HG02678 (cell line): ENCODE data around the gene TMEM81.
A peak's percentile ranks its signal among the peaks of the same experiment; 100 is the strongest.

Experiments used
- ATAC-seq: cut with Tn5 transposase; IDR thresholded peaks from one replicate; pipeline ENCODE4 v1.9.1; 2021; ENCODE audit warnings: mild to moderate bottlenecking, moderate library complexity; ENCODE audit not compliant: unreplicated experiment

Gene TMEM81, protein sequence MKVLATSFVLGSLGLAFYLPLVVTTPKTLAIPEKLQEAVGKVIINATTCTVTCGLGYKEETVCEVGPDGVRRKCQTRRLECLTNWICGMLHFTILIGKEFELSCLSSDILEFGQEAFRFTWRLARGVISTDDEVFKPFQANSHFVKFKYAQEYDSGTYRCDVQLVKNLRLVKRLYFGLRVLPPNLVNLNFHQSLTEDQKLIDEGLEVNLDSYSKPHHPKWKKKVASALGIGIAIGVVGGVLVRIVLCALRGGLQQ

DNA sequence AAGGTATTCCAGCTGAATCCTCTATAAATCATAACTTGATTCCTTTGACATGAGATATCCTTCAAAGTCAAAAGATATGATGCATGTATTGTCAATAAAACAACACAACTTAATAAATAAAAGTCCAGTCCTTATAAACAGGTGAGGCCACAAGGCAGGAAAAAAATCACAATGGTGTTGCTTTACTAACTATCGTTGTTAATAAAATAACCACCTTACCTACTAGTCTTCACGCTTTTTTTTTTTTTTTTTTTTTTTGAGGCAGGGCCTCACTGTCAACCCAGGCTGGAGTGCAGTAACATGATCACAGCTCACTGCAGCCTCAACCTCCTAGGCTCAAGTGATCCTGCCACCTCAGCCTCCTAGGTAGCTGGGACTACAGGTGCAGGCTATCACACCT lies at the start of gene TMEM81:
TMEM81 (minus strand) TSS at position 101 of the 400 bp plus-strand sequence. CDS start 140 bp downstream, outside the sequence.
- ATAC-seq: no peak

DNA sequence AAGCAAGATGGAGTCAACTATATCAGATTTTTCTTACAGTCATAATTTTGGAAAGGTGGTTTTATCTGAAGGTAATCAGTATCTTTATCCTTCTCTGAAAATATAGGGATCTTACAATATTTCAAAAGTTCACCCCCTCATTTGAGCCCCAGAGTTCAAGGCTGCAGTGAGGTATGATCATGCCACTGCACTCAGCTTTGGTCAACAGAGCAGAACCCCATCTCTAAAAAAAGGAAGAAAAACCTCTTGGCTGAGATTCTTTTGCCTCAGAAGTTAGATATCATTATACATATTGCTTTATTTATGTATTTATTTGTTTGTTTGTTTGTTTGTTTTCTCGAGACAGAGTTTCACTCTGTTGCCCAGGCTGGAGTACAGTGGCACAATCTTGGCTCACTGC lies 49.0 kb upstream of the TMEM81 start:
- no peak for ATAC-seq

DNA sequence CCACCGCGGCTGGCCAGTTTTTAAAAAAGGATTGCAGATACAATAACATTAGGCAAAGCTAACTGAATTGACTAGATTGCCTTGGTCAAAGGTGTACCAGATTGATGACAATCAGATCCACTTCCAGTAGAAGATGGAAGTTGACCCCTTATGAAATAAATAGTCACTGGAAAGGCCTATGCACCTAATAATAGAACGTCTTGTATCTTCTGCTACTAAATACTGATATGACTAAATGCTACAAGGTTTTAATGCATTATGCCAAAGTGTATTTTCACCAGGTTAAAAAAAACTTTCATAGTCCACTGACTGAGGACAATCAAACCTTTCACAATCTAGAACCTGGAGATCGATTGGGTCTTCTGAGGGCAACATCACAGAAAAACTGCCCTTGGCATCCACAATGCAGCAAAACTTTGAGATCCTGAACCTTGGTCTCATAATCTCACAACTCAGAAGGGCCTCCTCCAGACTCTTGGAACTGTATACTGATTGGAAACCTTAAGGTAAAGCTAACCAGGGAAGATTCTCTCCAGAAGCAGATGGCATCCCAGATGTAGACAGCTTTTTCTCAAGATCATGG lies 45.3 kb upstream of the TMEM81 start:
- no peak for ATAC-seq

DNA sequence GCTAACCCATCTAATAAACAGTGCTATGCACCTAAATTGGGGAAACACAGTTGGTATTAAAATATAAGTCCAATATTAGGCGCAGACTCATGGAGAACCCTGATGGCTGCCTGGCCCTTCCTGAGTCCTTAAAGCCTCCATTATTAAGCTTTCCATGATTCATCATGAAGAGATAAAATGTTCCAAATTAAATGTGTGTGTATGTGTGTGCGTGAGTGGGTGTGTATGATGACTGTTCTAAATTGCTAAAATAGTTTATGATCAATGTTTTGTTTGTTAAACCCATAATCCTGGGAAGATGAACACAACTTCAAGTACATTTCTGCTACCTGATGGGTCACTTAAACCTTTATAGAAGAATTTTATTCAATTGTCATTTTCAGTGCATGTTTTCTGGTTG lies 43.8 kb upstream of the TMEM81 start:
- no peak for ATAC-seq

DNA sequence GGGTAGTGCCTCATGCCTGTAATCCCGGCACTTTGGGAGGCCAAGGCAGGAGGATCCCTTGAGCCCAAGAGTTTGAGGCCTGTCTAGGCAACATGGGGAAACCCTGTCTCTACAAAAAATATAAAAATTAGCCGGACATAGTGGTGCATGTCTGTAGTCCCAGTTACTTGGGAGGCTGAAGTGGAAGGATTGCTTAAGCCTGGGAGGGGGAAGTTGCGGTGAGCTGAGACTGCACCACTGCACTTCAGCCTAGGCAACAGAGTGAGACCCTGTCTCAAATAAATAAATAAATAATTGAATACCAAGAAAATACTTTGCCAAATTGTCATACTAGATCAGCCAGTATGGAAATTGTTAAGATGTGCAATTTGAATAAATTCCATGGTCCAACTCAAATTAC lies 43.4 kb upstream of the TMEM81 start:
- ATAC-seq: no peak

DNA sequence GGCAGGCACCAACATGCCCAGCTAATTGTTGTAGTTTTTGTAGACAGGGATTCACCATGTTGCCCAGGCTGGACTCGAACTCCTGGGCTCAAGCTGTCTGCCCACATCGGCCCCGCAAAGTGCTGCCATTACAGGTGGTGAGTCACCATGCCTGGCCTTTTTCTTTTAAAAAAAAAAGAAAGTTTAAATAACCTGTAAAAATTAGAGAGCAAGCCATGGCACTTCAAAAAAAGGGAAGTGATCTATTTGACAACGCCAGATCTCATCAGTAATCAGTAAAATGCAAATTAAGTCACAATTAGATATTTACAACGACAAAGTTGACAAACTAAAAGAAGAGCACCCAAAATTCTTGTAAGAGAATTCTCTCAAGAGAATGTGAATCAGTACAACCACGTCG lies 40.5 kb upstream of the TMEM81 start:
- no peak for ATAC-seq

DNA sequence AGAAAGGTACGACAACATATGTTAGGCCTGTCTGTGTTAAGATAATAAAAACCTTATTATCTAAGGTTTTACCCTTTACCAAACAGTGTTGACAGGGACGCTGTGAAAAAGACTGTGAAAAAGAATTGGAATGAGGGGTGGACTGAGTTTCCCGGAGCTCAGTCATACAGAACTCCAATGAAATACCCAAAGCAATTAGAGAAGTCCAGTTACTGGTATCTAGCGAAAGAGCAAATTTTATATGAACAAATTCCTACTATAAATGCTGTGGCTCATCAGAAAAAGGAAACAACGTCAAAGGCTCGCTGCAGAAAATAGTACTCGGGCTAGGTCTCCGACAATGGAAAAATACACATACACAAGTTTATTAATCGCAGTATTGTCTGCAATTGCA lies 38.2 kb upstream of the TMEM81 start:
- peak; percentile 5 for ATAC-seq

DNA sequence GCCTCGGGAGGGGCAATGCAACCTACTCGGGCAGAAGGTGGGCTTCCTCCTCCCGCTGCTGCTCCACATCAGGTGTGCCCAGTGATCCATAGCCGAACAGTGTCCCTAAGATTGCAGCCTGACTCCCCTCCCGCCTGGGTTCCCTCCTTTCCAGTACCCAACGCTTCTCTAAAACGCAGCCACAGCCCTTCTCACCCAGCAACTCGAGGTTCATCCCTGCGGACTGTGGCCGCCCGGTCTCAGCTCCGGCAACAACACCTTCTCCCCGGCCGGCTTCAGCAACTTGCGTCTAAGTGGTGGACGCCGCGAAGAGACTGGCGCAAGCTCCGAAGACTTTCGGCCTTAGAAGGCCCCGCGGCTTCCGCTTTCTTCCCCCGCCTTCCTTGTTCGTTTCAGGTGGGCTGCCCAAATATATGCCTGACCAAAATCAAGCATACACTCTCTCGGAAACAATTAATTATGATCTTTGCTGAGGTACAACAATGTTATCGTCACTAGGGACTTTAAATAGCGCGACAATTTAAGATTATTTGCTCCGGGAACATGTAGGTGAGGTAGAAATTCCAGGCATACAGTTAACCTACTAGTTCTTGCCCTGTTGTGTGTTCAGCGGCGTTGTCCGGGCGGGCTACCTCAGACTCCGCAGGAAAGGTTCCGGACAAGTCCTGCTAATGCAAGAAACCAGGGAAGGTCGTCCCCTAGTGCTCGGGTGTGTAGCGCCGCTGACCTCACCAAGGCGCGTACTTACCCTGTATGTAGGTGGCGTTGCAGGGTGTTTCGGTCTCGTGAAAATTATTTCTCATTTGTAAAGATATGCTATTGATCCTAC lies 37.6 kb upstream of the TMEM81 start, which contains the start of gene RBBP5:
RBBP5 (minus strand) TSS at position 319 of the 829 bp plus-strand sequence; CDS start at position 214, 105 bp downstream.
- peak; percentile 94 for ATAC-seq

DNA sequence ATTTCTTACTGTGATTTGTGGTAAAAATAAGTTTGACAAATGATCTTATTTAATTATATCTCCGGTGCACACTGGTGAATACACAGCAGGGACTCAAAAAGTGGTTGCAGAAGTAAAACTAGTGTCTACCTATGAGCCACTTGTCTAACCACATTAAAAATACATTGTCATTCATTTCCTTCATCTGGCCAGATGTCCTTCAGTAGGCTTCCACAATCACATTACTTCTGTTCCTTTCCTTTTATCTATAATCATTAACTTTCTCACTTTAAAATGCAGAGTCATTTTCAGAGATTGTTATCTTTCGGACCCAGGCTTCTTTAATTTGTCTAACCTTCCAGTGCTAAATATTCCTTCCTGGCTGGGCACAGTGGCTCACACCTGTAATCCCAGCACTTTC lies 34.5 kb upstream of the TMEM81 start:
- ATAC-seq: no peak

DNA sequence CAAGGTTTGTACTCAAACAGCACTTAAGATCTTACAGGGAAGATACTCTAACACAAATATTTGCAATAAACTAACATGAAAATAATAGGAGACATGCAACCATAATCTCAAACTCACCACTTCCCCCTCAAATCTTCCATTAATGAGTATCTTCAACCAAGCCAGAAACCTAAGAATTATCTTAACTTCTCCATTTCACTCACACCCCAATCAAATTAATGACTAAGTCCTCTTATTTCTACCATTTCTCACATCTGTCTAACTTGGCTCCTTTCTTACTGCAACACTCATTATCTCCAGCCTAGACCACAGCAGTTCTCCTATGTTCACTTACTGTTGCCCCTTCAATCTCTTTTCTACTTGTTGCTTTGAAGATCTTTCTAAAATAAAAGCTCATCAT lies 27.1 kb upstream of the TMEM81 start:
- ATAC-seq: no peak

DNA sequence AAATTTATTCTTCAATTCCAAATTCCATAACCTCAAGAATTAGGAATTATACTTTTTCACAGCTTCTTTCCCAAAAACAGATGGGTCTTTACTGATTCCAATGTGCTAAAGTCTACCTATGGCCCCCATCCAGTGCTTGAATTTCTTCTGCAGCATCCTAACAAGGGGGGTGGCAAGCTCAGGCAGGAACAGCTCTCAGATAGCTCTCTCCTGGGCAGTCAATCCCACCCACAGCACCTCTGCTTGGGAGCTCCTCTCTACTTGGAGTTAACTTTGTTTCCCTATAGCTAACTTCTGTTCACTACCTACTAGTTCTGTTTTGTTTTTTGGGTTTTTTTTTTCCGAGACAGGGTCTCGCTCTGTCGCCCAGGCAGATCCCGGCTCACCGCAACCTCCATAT lies 25.5 kb upstream of the TMEM81 start:
- no peak for ATAC-seq

DNA sequence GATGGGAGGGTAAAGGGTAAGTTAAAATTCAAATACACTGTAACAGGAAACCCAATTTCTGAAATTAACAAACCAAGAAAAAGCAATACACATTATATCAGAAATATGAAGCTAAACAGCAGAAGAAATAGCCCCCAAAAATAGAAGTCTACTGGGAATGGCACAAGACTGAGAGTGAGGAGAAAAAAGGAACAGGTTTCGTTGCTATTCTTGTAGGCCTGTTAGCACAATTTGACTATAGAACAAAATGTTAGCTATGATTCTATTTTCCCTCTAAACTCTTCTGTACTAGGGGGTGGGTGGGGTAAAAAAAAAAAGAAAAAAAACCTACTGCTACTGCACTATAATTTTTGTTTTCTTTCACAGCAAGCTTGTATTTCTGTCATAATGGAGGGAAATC lies 25.0 kb upstream of the TMEM81 start:
- ATAC-seq: no peak

DNA sequence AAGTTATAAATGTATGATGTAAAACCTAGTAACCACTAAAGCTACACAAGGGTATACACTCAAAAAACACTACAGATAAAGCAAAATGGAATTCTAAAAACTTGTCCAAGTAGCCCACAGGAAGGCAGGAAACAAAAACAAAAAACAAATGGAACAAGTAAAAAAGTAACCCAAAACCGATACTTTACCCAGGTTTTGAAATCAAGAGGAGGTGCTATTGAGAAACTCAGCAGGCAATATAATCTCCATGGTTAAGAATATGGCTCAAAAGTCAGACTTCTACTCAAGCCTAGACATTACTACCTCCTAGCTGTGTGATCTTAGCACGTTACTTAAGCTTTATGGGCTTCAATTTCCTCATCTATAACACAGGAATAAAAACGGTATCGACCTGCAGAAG lies 24.2 kb upstream of the TMEM81 start:
- no peak for ATAC-seq

DNA sequence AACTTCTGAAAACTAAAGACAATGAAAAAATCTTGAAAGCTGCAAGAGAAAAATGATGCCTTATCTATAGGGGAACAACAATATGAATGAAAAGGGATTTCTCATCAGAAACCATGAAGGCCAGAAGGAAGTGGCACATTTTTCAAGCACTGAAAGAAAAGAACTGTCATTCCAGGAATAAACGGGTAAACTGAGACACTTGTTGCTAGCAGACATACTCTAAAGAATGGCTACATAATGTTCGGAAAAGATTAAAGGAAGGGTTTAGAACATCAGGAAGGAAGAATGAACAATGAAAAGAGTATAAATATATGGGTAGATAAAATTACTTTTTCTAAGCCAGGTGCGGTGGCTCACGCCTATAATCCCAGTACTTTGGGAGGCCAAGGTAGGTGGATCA lies 23.1 kb upstream of the TMEM81 start:
- ATAC-seq: no peak

DNA sequence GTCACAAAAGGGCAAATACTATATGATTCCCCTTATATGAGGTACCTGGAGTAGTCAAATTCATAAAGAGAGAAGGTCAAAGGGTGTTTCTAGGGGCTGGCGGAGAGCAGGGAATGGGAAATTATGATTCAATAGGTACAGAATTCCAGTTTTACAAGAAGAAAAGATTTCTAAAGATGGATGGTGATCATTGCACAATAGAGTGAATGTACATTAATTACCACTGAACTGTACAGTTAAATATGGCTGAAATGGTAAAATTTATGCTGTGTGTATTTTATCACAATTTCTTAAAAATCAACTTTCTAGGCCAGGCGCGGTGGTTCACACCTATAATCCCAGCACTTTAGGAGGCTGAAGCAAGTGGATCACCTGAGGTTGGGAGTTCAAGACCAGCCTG lies 18.1 kb upstream of the TMEM81 start:
- ATAC-seq: no peak

DNA sequence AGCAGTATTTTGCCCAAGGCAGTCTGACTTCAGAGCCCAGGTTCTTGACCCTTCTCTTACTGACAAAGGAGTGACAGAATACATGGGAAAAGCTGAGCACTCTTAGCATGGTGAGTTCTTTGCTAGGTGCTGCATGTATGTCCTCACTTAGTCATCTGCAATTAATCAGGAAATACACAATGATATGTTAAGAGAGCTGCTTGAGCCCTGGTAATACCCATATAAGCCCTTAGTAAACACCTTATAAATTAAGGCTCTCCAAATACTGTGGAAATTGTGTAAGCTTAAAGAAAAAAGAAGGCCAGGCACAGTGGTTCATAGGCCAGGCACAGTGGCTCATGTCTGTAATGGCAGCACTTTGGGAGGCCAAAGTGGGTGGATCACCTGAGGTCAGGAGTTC lies 14.0 kb upstream of the TMEM81 start:
- no peak for ATAC-seq

DNA sequence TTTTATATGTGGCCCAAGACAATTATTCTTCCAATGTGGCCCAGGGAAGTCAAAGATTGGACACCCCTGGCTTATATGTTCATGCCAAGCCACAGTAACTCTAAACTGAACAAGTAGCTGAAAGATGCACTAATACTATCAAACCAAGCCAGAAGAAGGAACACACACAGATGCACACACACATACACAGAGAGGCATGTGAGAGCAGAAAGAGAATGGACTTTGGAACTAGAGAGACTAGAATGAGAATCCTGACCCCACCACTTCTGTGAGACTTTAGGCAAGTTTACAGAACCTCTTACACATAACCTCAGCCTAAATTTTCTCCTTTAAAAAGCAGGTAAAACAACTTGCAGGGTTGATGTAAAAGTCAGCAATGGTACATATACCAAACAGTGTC lies 11.2 kb upstream of the TMEM81 start:
- ATAC-seq: no peak

DNA sequence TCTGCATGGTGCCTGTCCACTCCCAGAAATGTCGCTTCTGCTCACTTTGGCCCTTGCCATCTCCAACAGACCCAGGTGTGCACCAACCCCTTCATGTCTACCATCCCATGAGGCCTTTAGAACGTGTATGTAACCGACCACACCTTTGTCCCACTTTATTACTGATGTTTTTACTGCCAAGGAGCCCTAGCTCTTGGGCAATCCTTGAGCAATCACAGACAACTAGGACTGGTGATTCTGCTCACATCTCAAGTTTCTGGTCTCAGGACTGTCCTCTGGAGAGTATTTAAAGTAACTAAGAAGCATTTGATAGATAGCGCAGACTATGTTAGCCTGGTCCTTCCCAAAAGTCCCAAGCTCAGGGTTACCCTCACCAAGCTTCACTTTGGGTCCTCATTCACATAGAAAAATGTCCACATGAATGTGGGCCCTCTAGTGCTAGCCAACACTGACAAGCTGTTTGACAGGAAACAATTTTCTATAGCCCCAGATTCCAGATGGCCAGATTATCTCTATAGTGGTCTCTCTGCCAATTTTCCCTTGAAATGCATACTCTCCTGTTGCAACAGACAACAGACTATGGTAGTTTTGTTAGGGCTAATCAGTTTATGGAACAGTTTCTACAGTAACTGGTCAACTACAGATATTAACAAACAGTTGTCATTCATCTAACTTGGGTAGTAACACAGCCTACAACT lies 6.9 kb upstream of the TMEM81 start:
- ATAC-seq: no peak

DNA sequence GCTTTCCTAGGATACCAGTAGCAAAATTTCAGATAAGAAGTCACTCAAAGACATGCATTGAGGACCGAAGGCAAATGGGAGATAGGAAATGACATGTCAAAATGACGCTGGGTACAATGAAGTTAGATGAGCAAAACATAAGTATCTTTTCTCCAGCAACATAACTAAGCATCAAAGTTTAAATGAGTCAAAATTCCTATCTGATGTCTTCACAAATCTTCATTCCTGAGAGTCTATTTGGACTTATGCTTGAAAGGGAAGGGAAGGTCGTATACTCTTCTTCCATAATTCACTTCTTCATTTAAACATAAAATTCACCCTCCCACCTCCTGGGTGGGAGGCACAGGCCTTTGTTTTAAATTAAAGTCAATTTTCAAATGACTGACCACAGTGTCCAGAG lies 4.1 kb upstream of the TMEM81 start:
- ATAC-seq: no peak

DNA sequence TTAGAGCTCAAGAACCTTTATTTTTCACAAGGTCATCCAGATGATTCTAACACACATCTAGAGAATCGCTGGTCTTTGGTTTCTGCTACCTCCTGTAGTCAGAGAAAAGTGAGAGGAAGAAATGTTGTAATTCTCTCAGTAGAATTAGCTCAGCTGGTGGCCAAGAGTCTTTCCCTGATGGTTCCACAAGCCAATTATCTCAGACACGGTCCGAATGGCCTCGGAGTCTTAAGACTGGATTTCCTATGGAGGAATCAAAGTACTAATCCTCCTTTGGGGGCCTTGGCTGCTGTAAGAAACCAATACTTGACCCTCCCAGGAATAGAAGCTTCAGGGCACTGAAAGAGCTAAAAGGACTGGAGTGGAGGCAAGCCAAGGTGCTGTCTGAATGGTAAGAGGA lies 1.8 kb downstream of the TMEM81 start:
- ATAC-seq: no peak

DNA sequence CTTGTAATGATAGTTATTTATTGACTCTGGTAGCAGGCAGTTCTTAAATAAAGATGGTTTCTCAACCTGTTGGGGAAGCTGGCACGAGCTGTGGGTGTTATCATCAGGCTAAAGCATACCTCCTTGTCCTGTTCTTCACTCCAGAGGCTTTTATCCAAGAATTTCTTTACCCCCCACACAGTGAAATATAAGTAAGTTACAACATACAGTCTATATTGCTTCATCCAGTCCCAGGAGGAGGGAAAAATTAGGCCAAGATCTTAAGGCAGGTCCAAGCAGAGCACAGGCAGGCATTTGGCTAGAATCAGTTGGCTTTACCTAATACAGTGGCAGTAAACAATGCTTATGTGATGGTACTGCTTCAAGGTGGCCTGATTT lies 6.3 kb downstream of the TMEM81 start:
- no peak for ATAC-seq
